Measurements from ENCODE around the gene SIAH1. TPM values are rescaled to one million over a fixed set of nuclear protein-coding genes. Genes with fewer than 3 reads are reported as not detected.

SIAH1 gene
- total and polyA plus RNA-seq, 2 of the 8 experiments (the other 6 are each of a cell fraction or from before 2014, with no cell fraction given): 19.5 to 33.9 TPM

- TF ChIP-seq USF2 (IDR thresholded peaks at IDR 0.05; ENCODE audit: low read length): no peak
- no peak for TF ChIP-seq CHD7 (IDR thresholded peaks at IDR 0.05; ENCODE audit: insufficient replicate concordance, low read length)
- TF ChIP-seq SP1 (IDR thresholded peaks at IDR 0.05; ENCODE audit: low read depth, low read length): no peak
Measured at GRCh38 chr16:48433850-48434530, 48.8 kb upstream of the SIAH1 start (continued).

Measured in H1 (cell line).